Activated CD4-positive, alpha-beta T cell treated with anti-CD3 and anti-CD28 coated beads for 1 hour (primary cell): ENCODE results near the gene ZNF699.
"Not testable (repeated sequence)": the region's sequence is repeated elsewhere in the genome, so short reads cannot be mapped to it uniquely, and the experiment has no call there.

Source experiments
- DNase-seq: peaks from one replicate; pipeline ENCODE4 v3.0.0-alpha.2; 2020

The ZNF699 gene

GRCh38 chr19:9309139-9309973 is at the start of gene ZNF699:
Gene ZNF699, minus strand, starts transcription at chr19:9309838. Its CDS starts 4,719 bp downstream, at chr19:9305119.
- DNase-seq = peak; percentile 98

- DNase-seq = no peak
Measured at GRCh38 chr19:9354651-9355050, 45.0 kb upstream of the ZNF699 start.

GRCh38 chr19:9353011-9353410 is 43.4 kb upstream of the ZNF699 start:
- no peak for DNase-seq

- no peak for DNase-seq
Measured at GRCh38 chr19:9352505-9352904, 42.9 kb upstream of the ZNF699 start.

GRCh38 chr19:9348671-9349070 is 39.0 kb upstream of the ZNF699 start:
- DNase-seq = no peak

- DNase-seq = no peak
Measured at GRCh38 chr19:9348253-9348652, 38.6 kb upstream of the ZNF699 start.

GRCh38 chr19:9345005-9345404 is 35.4 kb upstream of the ZNF699 start:
- no peak for DNase-seq

GRCh38 chr19:9342610-9343304 is 33.1 kb upstream of the ZNF699 start:
- no peak for DNase-seq

GRCh38 chr19:9329999-9330398 is 20.4 kb upstream of the ZNF699 start:
- DNase-seq = no peak

- no peak for DNase-seq
Measured at GRCh38 chr19:9324584-9324962, 14.9 kb upstream of the ZNF699 start.

- peak; percentile 97 for DNase-seq
Measured at GRCh38 chr19:9323919-9324583, 14.4 kb upstream of the ZNF699 start, which contains the start of gene ZNF559. Gene ZNF559, plus strand, starts transcription at chr19:9324179. Its CDS starts 14,371 bp downstream, at chr19:9338550.

GRCh38 chr19:9323557-9323918 is 13.9 kb upstream of the ZNF699 start:
- DNase-seq = no peak

- not testable (repeated sequence) for DNase-seq
Measured at GRCh38 chr19:9322201-9322600, 12.6 kb upstream of the ZNF699 start.

GRCh38 chr19:9321756-9322155 is 12.1 kb upstream of the ZNF699 start:
- DNase-seq = not testable (repeated sequence)

- DNase-seq = no peak
Measured at GRCh38 chr19:9321338-9321737, 11.7 kb upstream of the ZNF699 start.

GRCh38 chr19:9313756-9314155 is 4.1 kb upstream of the ZNF699 start:
- DNase-seq = no peak

GRCh38 chr19:9309974-9310446 is 372 bp upstream of the ZNF699 start:
- no peak for DNase-seq

- DNase-seq = no peak
Measured at GRCh38 chr19:9308091-9308770, 1.4 kb downstream of the ZNF699 start.

- no peak for DNase-seq
Measured at GRCh38 chr19:9306443-9306842, 3.2 kb downstream of the ZNF699 start.

- DNase-seq = no peak
Measured at GRCh38 chr19:9296336-9296735, 13.3 kb downstream of the ZNF699 start.

GRCh38 chr19:9295411-9295849 is 14.2 kb downstream of the ZNF699 start:
- no peak for DNase-seq

GRCh38 chr19:9289231-9289884 is 20.3 kb downstream of the ZNF699 start:
- DNase-seq = no peak
